ENCODE measurements around the gene ABL1. TPM values are rescaled to one million over a fixed set of nuclear protein-coding genes. Genes with fewer than 3 reads are reported as not detected.

ABL1 gene
- total RNA-seq, 4 donors from 2014 or later = 58.0 to 105 (median 78.6) TPM

DNA sequence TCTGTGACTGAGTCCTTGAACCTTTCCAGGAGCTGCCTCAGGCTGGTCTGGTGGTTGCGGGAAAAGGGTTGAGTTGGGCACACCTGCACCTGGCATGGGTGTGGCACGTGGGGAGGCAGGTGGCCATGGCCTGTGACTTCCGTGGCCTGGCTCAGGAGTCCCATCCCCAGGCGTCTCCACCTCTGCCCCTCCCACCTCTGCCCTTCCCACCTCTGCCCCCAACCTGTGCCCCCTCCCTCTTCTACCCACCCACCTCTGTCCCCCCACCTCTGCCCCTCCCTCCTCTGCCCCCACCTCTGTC, 63.4 kb downstream of the ABL1 start:
- Histone ChIP-seq H3K27me3 (peaks cover 0 to 56% of the 10 kb centered on the region in 2 donors), H3K27ac (no peak overlapping the region), H3K4me1 (peaks cover 0 to 24% (median 0%) of the 10 kb centered on the region in 4 donors), H3K9me3 (no peaks in the 10 kb centered on the region), H3K36me3 (peaks cover 0 to 7% (median 0%) of the 10 kb centered on the region in 3 donors), H3K4me3 (no peak overlapping the region)
- 53 to 66% methylated on average over 2 to 4 of the region's 4 CpGs for WGBS, 2 donors
- no peak for TF ChIP-seq EP300 (IDR thresholded peaks at IDR 0.05)
- TF ChIP-seq, protein P1, sequence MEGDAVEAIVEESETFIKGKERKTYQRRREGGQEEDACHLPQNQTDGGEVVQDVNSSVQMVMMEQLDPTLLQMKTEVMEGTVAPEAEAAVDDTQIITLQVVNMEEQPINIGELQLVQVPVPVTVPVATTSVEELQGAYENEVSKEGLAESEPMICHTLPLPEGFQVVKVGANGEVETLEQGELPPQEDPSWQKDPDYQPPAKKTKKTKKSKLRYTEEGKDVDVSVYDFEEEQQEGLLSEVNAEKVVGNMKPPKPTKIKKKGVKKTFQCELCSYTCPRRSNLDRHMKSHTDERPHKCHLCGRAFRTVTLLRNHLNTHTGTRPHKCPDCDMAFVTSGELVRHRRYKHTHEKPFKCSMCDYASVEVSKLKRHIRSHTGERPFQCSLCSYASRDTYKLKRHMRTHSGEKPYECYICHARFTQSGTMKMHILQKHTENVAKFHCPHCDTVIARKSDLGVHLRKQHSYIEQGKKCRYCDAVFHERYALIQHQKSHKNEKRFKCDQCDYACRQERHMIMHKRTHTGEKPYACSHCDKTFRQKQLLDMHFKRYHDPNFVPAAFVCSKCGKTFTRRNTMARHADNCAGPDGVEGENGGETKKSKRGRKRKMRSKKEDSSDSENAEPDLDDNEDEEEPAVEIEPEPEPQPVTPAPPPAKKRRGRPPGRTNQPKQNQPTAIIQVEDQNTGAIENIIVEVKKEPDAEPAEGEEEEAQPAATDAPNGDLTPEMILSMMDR (IDR thresholded peaks at IDR 0.05) = no peak
- TF ChIP-seq POLR2A (IDR thresholded peaks at IDR 0.05) = no peak
- no peak for DNase-seq (ENCODE audit: low spot score in 2 of 2)

DNA sequence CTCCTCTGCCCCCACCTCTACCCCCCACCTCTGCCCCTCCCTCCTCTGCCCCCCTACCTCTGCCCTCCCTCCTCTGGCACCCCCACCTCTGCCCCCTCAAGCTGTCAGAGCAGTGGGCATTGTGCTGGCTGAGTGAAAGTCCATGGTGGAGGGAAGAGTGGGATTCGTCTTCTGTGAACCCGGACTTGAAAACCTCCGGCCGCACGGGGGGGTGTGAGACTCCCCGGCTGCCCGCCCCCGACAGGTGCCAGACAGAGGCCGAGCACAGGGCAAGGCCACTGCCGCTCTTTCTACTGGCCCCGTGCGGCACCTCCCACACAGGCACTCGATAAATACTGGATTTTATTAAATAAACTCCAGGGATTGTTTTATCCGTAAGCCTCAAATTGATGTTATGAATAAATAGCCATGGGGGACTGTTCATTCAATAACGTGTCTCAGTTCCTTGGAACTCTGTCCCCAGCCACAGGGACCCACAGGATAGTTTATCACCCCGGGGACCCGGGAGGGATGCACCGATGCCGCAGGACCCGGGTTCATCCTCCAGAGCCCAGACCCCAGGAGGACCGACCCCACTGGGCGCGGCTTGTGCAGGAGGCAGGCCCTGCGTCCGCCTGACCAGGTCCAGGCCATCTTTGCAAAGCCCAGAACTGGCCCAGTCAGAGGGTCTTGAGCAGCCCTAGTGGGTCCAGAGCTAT, 64.1 kb downstream of the ABL1 start:
- DNase-seq (ENCODE audit: low spot score in 2 of 2) = no peak
- Histone ChIP-seq H3K36me3 (no peaks in the 10 kb centered on the region), H3K4me3 (no peak overlapping the region), H3K27ac (no peak overlapping the region), H3K27me3 (peaks cover 0 to 63% of the 10 kb centered on the region in 2 donors), H3K4me1 (peaks cover 0 to 17% (median 0%) of the 10 kb centered on the region in 4 donors), H3K9me3 (no peaks in the 10 kb centered on the region)
- TF ChIP-seq, protein P1 (IDR thresholded peaks at IDR 0.05) = no peak
- TF ChIP-seq POLR2A (IDR thresholded peaks at IDR 0.05) (no peak), EP300 (IDR thresholded peaks at IDR 0.05) (no peak)
- 44 to 70% methylated on average over 11 to 23 of the region's 25 CpGs for WGBS, 2 donors

DNA sequence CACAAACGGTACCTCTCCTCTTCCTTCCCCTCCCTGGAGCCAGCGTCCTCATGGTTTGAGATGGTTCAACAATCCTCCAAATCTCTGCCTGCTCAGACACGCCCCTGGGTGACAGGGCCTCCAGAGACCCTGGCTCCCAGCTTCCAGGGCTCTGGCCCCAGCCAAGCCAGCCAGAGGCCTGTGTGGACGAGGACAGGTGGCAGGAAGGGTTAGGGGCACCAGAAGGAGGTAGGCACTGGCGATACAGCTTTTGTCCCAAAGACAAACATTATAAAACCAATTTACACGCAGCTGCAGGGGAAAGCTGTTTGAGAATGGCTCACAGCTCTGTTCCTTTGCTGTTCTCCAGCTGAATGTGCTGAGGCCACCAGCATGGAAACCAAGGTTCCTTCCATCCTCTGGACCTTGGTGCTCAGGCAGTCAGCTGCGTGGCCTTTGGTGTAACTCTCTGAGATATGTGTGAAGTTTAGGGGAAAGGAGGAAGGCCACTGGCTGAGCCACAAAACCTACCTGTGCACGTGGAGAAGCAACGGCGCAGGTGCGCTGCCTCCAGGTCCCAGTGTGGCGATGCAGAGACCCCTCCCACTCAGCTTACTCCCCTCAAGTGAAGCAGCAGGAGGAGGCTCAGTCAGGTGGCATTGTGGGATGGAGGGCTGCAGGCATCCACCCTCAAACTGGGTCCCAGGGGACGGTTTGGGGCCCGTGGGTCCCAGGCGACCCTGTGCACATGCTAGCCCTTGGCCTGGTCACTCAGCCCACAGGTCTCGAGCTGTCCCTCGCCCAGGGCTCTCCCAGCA, 65.8 kb downstream of the ABL1 start:
- Histone ChIP-seq H3K36me3 (no peaks in the 10 kb centered on the region), H3K4me1 (peaks cover 0 to under 1% (median 0%) of the 10 kb centered on the region in 4 donors), H3K27ac (no peak overlapping the region), H3K27me3 (peaks cover 0 to 74% of the 10 kb centered on the region in 2 donors), H3K4me3 (no peak overlapping the region), H3K9me3 (no peaks in the 10 kb centered on the region)
- no peak for TF ChIP-seq EP300 (IDR thresholded peaks at IDR 0.05)
- DNase-seq (ENCODE audit: low spot score in 2 of 2) = no peak
- 68 to 73% methylated on average over 16 to 17 of the region's 17 CpGs for WGBS, 2 donors

DNA sequence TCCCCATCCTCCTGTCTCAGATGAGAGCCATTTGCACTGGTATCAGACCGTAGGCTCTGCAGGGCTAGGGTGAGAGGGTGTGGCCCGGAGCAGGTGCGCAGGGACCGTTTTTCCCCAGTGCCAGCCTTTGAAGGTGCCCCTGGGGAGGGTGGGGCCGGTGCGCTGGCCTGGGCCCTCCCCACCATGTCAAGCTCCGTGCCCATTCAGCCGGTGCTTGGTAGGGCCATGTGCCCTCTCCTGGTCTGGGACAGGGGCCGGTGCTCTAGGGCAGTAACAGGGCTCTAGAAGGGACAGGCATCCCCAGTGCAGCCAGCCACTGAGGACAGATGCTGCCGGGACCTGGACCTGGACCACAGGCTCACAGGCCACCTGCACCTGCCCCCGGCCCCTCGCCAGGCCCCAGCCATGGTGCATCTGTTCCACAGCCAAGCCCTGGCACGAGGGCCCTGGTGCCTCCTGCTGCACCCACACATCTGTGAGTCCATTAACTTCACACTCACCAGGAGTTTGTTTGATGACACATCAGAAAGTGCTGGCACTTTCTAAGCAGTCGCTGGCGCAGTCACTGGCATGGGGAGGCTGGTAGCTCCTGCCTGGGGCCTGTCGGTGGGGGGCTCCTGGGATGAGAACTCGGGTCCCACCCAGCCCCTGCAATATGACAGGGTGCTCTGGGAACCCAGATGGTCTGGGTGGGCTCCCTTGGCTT, 66.6 kb downstream of the ABL1 start:
- H3K27me3 ChIP-seq = peaks cover 0 to 81% of the 10 kb centered on the region in 2 donors
- TF ChIP-seq, protein P1 (IDR thresholded peaks at IDR 0.05) = no peak
- TF ChIP-seq POLR2A (IDR thresholded peaks at IDR 0.05) (no peak), EP300 (IDR thresholded peaks at IDR 0.05) (no peak)
- no peaks in the 10 kb centered on the region for H3K4me1 ChIP-seq
- no peak overlapping the region for H3K27ac ChIP-seq
- no peaks in the 10 kb centered on the region for H3K36me3 ChIP-seq
- H3K9me3 ChIP-seq = no peaks in the 10 kb centered on the region
- 78 to 83% methylated on average over 3 to 5 of the region's 17 CpGs for WGBS, 2 donors
- H3K4me3 ChIP-seq = no peak overlapping the region
- no peak for DNase-seq (ENCODE audit: low spot score in 2 of 2)

DNA sequence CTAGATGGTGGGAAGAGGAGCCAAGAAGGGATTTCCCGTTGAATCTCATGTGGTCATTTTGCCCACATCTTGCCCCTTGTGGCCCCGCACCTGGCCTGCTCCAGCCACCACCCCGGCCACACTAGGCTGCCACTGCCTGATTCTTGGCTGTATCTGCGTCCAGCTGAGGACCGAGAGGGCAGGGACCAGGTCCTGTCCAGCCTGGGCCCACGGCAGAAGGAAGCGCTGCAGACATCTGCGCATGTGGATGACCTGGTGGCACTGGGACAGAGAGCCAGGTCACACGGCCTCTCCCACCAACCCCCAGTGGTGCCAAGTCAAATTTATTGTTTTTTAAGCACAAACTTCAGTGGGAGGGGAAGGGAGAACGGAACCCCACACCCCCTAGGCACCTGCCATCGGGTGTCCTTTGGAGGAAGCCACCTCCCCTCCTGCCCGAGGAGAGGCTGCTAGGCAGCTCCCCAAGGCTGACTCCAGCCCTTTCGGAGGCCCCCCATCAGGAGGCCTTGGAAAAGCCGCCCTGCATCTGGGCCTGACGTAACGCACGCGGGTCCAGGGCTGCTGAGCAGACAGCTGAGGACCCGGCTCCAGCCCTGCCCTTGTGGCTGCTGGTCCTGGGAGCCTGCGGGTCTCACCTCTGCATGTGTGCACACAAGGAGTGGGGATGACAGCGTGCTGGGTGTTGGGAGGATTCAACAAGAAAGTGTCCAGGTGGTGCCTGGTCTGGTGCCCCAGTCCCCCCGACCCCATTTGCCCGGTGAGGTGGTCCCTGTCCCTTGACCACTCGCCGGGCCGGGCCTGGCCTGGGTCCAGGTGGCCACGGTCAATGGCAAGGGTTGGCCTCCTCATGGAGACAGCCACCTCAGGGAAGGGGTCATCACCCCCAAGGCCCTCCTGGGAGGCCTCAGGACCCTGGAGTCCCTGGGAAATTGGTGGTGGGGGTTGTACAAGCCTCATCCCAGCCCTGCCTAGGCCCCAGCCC, 67.4 kb downstream of the ABL1 start:
- Histone ChIP-seq H3K27ac (no peak overlapping the region), H3K27me3 (peaks cover 0 to 85% of the 10 kb centered on the region in 2 donors), H3K4me1 (no peaks in the 10 kb centered on the region), H3K36me3 (no peaks in the 10 kb centered on the region), H3K9me3 (no peaks in the 10 kb centered on the region), H3K4me3 (no peak overlapping the region)
- TF ChIP-seq, protein P1 (IDR thresholded peaks at IDR 0.05) = no peak
- TF ChIP-seq POLR2A (IDR thresholded peaks at IDR 0.05) (no peak), EP300 (IDR thresholded peaks at IDR 0.05) (no peak)
- 73 to 76% methylated on average over 18 to 19 of the region's 27 CpGs for WGBS, 2 donors
- DNase-seq (ENCODE audit: low spot score in 2 of 2) = no peak
